ENCODE results near the gene NAA60. TPM values are rescaled to one million over a fixed set of nuclear protein-coding genes. Genes with fewer than 3 reads are reported as not detected.

Gene NAA60
- total RNA-seq, 1 donor from 2014 or later: 48.9 TPM

GRCh38 chr16:3530371-3530914 is 87.0 kb downstream of the NAA60 start:
- TF ChIP-seq CTCF (conservative IDR thresholded peaks at IDR 0.05): no peak

GRCh38 chr16:3532741-3533140 is 89.3 kb downstream of the NAA60 start:
- Mint-ChIP-seq H3K4me1 (no peaks in the 10 kb centered on the region), H3K27ac (ENCODE audit: unreplicated experiment) (no peak overlapping the region), H3K27me3 (ENCODE audit: low read depth) (no peaks in the 10 kb centered on the region), H3K4me3 (no peak overlapping the region), H3K36me3 (ENCODE audit: low read depth) (peaks cover 22% of the 10 kb centered on the region), H3K9me3 (no peaks in the 10 kb centered on the region)
- DNase-seq (ENCODE audit: low read depth, low spot score): no peak
- no peak for TF ChIP-seq CTCF (conservative IDR thresholded peaks at IDR 0.05)

More at GRCh38 chr16:3530371-3530914, 87.0 kb downstream of the NAA60 start:
- no peaks in the 10 kb centered on the region for H3K9me3 Mint-ChIP-seq
- H3K27ac Mint-ChIP-seq (ENCODE audit: unreplicated experiment): no peak overlapping the region
- no peak for DNase-seq (ENCODE audit: low read depth, low spot score)
- H3K36me3 Mint-ChIP-seq (ENCODE audit: low read depth): peaks cover 30% of the 10 kb centered on the region
- no peak overlapping the region for H3K4me3 Mint-ChIP-seq
- no peaks in the 10 kb centered on the region for H3K4me1 Mint-ChIP-seq
- H3K27me3 Mint-ChIP-seq (ENCODE audit: low read depth): no peaks in the 10 kb centered on the region

GRCh38 chr16:3534126-3534525 is 90.6 kb downstream of the NAA60 start:
- Mint-ChIP-seq H3K27ac (ENCODE audit: unreplicated experiment) (peak overlapping the region; percentile 48), H3K4me1 (no peaks in the 10 kb centered on the region), H3K27me3 (ENCODE audit: low read depth) (no peaks in the 10 kb centered on the region), H3K36me3 (ENCODE audit: low read depth) (peaks cover 10% of the 10 kb centered on the region), H3K9me3 (no peaks in the 10 kb centered on the region), H3K4me3 (no peak overlapping the region)
- DNase-seq (ENCODE audit: low read depth, low spot score): no peak
- TF ChIP-seq CTCF (conservative IDR thresholded peaks at IDR 0.05): no peak

- Mint-ChIP-seq H3K27ac (ENCODE audit: unreplicated experiment) (no peak overlapping the region), H3K4me1 (no peaks in the 10 kb centered on the region)
Measured at GRCh38 chr16:3536271-3536731, 92.8 kb downstream of the NAA60 start.

More at GRCh38 chr16:3536271-3536731, 92.8 kb downstream of the NAA60 start:
- H3K9me3 Mint-ChIP-seq: no peaks in the 10 kb centered on the region
- no peak overlapping the region for H3K4me3 Mint-ChIP-seq
- TF ChIP-seq CTCF (conservative IDR thresholded peaks at IDR 0.05): no peak
- H3K36me3 Mint-ChIP-seq (ENCODE audit: low read depth): peaks cover 7% of the 10 kb centered on the region
- H3K27me3 Mint-ChIP-seq (ENCODE audit: low read depth): no peaks in the 10 kb centered on the region
- no peak for DNase-seq (ENCODE audit: low read depth, low spot score)

Small RNA genes lying within 50 kb of the gene (microRNA-seq; reads per million reads assigned to microRNA genes)
- not detected for gene MIR6126

Other genes with a start within 250 kb of the NAA60 start
- 12.1 and 14.1 TPM in 2 replicates for gene ZNF200, start 208.5 kb upstream of the NAA60 start, total RNA-seq
- not detected in 2 replicates for gene MEFV, start 187.0 kb upstream of the NAA60 start, total RNA-seq
- gene ZNF263, start 160.2 kb upstream of the NAA60 start, total RNA-seq: 32.7 and 34.0 TPM in 2 replicates
- gene TIGD7, start 138.2 kb upstream of the NAA60 start, total RNA-seq: 5.2 and 6.6 TPM in 2 replicates
- gene ZNF75A, start 138.2 kb upstream of the NAA60 start, total RNA-seq: 43.8 and 48.9 TPM in 2 replicates
- gene OR2C1, start 87.8 kb upstream of the NAA60 start, total RNA-seq: 0.16 TPM in 1 of 2 replicates, not detected in the other
- 18.3 TPM in 2 replicates for gene ZSCAN32, start 42.7 kb upstream of the NAA60 start, total RNA-seq
- 12.8 and 15.5 TPM in 2 replicates for gene ZNF174, start 42.5 kb upstream of the NAA60 start, total RNA-seq
- 2.0 and 2.2 TPM in 2 replicates for gene ZNF597, start 176 bp upstream of the NAA60 start, total RNA-seq
- gene C16orf90, start 51.8 kb downstream of the NAA60 start, total RNA-seq: not detected in 2 replicates
- 30.7 and 33.8 TPM in 2 replicates for gene CLUAP1, start 57.3 kb downstream of the NAA60 start, total RNA-seq
- 0.18 TPM in 1 of 2 replicates, not detected in the other for gene NLRC3, start 133.7 kb downstream of the NAA60 start, total RNA-seq
- gene SLX4, start 167.9 kb downstream of the NAA60 start, total RNA-seq: 17.2 and 17.7 TPM in 2 replicates
- 23.6 and 26.0 TPM in 2 replicates for gene DNASE1, start 211.0 kb downstream of the NAA60 start, total RNA-seq

Data from neural crest cell (in vitro differentiated cells).